ENCODE results near the gene ASXL1.

DNA sequence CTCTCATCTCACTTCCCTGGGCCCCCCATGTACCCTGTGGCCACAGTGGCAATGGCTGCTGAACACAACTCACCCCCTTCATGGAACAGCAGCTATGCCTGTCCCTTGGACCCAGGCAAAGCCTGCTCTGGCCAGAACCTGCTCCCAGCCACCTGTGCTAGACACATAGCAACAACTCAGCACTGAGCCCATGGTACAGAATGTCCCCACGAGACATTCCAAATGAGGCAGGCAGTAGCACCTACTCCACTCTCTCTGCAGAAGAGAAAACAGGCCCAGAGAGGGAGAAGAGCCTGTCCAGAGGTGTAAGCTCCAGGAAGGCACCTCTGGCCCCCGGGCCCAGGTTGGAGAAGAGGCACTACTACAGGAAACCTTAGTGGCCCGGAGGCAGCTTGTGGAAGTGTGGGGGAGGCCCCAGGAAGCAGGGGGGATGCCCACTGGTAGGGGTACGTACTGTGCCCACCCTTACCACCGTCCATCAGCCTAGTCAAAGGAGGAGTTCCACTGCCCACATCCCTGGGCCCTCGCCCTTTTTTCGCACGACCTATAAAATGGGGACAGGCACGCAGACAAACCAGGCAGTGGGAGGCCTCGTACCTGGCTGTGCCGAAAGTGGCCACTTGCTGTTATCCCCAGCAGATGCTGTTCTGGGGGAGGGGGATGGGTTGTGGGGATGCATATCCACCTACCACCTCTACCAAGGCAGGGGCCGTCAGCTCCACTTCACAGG lies 97.2 kb downstream of the ASXL1 start:
- TF ChIP-seq POLR2A (IDR thresholded peaks at IDR 0.05) = no peak
- no peak for TF ChIP-seq CTCF (IDR thresholded peaks at IDR 0.05)

Measured in stomach (tissue), 4 donors.